CD4-positive, alpha-beta T cell treated with Interleukin-4 for 1 hour (primary cell): ENCODE data around the gene SPAG4.
A peak's percentile ranks its signal among the peaks of the same experiment; 100 is the strongest.

Source experiments
- DNase-seq, 2 donors: peaks; one replicate each; pipeline ENCODE4 v3.0.0-alpha.2; 2020 to 2022

Gene SPAG4

GRCh38 chr20:35660122-35660937, 44.7 kb downstream of the SPAG4 start:
- DNase-seq = no peak

GRCh38 chr20:35661053-35661452, 45.4 kb downstream of the SPAG4 start:
- peak in 1 of 2 donors; percentile 38 for DNase-seq

GRCh38 chr20:35661908-35662307, 46.3 kb downstream of the SPAG4 start:
- no peak for DNase-seq

GRCh38 chr20:35662551-35662950, 46.9 kb downstream of the SPAG4 start:
- DNase-seq = no peak

- peak; percentile 75 to 78 for DNase-seq
These were observed 48.2 kb downstream of the SPAG4 start for GRCh38 chr20:35663516-35664465.

GRCh38 chr20:35664466-35665206, 49.0 kb downstream of the SPAG4 start, which contains the start of the genes CPNE1 and RBM12:
Gene CPNE1, minus strand, starts transcription at chr20:35664900. Its CDS starts 31,977 bp downstream, at chr20:35632923.
Gene RBM12, minus strand, starts transcription at chr20:35664900. Its CDS starts 9,578 bp downstream, at chr20:35655322.
- DNase-seq = peak; percentile 94 to 95

GRCh38 chr20:35665949-35666288, 50.3 kb downstream of the SPAG4 start:
- no peak for DNase-seq

- DNase-seq = no peak
These were observed 53.6 kb downstream of the SPAG4 start for GRCh38 chr20:35669221-35669620.

- DNase-seq = no peak
These were observed 54.1 kb downstream of the SPAG4 start for GRCh38 chr20:35669681-35670080.
